C4-2B (cell line): ENCODE results near the gene LCA5L.

Experiments
- H3K27ac ChIP-seq: fragments of 450-650 bp; 2 replicates; pipeline ENCODE4 v1.5.1; 2017
- ZFX ChIP-seq: fragments of 450-650 bp; IDR thresholded peaks from 2 replicates; pipeline ENCODE4 v1.6.1; 2017
- TF ChIP-seq, protein P1 (sequence below): fragments of 450-650 bp; conservative IDR thresholded peaks from 2 replicates; pipeline ENCODE4 v1.5.1; 2017; ENCODE audit warnings: mild to moderate bottlenecking

LCA5L gene

DNA sequence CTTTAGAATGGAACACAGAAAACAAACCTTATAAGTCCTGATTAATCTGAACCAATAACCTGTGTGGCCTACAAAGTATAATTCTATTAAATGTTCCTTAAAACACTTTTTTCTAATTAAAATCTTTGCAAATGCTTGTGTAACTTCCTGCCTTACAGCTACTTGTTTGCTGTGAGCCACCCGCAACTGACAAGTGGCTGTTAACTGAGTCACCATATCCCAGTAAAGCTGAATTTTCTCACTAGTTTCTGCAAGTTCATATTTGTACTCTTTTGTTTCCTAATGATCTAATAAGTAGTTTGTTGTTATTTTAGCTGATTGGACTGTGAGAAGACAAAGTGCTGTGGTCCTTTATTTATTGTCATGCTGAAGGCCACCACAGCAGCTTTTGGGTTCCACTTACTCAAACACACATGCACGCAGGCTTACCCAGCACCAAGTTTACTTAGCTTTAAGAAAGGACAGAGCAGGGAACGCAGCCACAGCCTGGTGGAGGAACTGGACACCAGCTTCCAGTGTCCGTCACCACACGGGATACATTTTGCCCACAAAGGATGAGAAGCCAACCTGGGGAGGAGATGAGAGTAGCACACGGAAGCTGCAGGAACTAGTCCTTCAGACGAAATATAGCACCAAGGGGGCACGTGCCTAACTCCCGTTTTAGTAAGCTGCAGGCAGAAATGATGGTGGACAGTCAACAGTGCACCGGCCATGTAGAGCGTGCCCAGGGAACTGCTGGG lies 47.8 kb downstream of the LCA5L start:
- TF ChIP-seq, protein P1, sequence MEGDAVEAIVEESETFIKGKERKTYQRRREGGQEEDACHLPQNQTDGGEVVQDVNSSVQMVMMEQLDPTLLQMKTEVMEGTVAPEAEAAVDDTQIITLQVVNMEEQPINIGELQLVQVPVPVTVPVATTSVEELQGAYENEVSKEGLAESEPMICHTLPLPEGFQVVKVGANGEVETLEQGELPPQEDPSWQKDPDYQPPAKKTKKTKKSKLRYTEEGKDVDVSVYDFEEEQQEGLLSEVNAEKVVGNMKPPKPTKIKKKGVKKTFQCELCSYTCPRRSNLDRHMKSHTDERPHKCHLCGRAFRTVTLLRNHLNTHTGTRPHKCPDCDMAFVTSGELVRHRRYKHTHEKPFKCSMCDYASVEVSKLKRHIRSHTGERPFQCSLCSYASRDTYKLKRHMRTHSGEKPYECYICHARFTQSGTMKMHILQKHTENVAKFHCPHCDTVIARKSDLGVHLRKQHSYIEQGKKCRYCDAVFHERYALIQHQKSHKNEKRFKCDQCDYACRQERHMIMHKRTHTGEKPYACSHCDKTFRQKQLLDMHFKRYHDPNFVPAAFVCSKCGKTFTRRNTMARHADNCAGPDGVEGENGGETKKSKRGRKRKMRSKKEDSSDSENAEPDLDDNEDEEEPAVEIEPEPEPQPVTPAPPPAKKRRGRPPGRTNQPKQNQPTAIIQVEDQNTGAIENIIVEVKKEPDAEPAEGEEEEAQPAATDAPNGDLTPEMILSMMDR = no peak
- no peak overlapping the region for H3K27ac ChIP-seq

DNA sequence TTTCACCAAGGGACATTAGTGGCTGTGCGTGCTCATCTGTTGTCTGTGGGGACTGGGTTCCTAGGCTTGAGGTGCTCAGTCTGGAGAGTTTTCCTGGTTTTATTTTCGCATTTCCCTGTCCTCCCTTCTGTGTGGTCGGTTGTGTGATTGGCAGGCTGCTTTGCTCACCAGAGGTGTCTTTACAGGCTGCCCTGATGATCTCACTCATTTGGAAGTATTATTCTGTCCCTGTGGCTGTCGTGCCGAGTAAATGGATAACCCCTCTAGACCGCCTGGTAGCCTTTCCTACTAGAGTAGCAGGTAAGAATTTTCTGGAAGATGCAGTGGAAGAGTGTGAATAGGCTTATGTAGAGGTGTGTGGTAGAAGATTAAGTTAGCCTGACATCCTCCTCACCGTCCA lies 52.6 kb downstream of the LCA5L start:
- no peak for TF ChIP-seq ZFX
- TF ChIP-seq, protein P1 = no peak
- H3K27ac ChIP-seq = no peak overlapping the region

DNA sequence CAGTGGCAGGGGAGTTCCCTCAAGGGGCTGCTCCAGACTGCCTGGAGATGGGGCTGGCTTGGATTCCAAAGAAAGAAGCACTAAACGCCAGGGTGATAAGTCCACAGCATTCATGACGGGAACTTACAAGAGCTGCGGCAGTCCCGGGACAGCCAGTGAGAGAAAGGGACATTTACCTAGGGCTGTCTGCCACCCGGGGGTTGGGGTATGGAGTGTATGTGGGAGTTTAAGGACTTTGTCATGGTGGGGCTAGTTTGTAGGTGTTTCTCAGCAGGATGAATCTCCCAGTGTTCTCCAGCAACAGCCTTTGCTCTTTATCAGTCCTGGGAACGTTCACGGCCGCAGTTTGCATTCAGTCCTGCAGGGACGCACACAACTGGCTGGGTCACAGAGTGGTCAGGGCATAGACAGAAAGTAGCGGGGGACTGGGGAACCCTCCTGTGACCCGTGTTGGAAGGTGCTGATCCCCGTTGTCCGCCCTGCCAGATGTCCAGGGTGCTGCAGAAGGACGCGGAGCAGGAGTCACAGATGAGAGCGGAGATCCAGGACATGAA lies 55.3 kb downstream of the LCA5L start:
- TF ChIP-seq ZFX = no peak
- TF ChIP-seq, protein P1 = no peak
- no peak overlapping the region for H3K27ac ChIP-seq

DNA sequence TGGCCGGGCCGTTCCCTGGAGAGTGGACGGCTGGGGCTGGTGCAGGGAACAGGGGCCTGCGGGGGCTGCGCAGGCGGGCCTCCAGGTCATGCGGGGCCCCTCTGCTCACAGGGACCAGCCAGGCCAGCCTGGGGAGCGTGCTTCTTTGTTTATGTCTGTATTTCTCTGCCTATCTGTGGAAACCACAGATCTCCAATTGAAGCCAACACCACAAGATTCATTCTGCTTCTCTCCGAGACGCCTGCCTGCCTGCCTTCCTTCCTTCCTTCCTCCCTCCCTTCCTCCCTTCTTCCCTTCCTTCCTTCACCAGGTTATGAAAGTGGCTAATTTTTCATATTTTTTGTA lies 56.8 kb downstream of the LCA5L start:
- H3K27ac ChIP-seq = peak overlapping the region; percentile 69
- TF ChIP-seq, protein P1 = peak; percentile 42
- TF ChIP-seq ZFX = 0 out of 2 replicates have a peak, but pooled peaks have one; percentile 21

DNA sequence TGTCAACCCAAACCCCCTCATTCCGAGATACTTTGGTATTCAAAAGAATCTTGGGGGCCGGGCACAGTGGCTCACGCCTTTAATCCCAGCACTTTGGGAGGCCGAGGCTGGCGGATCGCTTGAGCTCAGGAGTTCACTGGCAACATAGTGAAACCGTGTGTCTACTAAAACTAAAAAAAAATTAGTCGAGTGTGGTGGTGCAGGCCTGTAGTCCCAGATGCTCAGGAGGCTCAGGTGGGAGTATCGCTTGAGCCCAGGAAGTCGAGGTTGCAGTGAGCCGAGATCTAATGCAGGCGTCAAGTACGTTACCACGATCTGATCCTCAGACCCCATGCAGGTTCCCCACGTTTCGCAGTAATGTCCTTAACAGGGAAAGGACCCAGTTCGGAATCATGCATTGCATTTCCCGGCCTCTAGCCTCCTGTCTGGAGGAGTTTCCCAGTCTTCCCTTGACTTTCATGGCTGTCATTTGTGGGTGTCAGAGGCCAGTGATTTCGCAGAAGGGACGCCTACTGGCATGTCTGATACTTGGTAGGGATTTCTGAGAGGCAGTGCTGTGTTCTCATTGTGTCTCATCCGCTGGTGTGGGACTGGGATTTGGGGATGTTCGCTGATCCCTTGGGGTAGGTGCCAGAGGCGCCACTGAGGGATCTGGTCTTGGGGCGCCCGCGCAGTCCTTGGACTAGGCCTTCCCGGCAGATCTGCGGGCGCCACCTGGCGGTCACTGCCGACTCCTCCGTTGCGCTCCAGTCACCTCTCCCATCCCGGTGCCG lies 57.4 kb downstream of the LCA5L start:
- peak; percentile 38; the same call in 1 of the 2 replicates for TF ChIP-seq ZFX
- TF ChIP-seq, protein P1 = peak; percentile 94
- peak overlapping the region; percentile 69 for H3K27ac ChIP-seq

DNA sequence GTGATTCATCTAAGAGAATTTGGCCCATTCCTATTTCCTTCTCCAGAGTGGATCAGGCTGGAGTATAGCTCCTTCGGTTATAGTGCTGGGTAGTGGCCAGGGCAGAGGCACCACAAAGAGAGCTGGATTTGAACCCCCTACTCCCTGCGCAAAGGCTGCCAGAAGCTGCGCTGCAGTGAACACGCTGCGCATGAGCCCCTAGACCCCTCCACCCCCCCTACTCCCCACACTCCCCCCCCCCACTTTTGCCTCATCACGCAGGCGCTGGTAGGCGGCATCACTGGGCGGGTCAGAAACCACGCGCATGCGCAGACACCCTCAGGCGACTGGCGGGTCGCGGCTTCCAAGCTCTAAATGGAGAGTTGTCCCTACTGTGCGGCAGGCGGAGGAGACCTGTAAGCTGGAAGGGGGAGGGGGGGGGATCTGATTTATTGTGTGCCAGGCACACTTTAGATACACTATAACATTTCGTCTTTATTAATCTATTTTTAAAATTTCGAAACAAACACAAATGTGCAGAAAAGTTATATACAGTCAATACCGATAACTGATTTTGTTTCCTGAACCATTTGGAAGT lies 58.0 kb downstream of the LCA5L start:
- TF ChIP-seq ZFX = no peak
- TF ChIP-seq, protein P1 = no peak
- H3K27ac ChIP-seq = peak overlapping the region; percentile 69
